Fibroblast of the aortic adventitia (primary cell): ENCODE measurements around the gene CACNA2D1. TPM values are rescaled to one million over a fixed set of nuclear protein-coding genes. Genes with fewer than 3 reads are reported as not detected.
A peak's percentile ranks its signal among the peaks of the same experiment; 100 is the strongest.

ENCODE experiments used
- DNase-seq: peaks from one replicate; pipeline ENCODE4 v3.0.0-alpha.2; 2010; ENCODE audit warnings: low read depth
- H3K4me3 ChIP-seq: 2 replicates; pipeline ENCODE4 v1.5.1; 2011; ENCODE audit warnings: low read depth, mild to moderate bottlenecking, control low read depth, low read length, moderate library complexity
- total RNA-seq: library from RNA; depleted of rRNA; stranded (reverse); fragments of >200 nt; gene quantifications from 2 replicates; pipeline ENCODE4 v1.2.3, GENCODE V29; 2012; ENCODE audit warnings: low replicate concordance
- TF ChIP-seq, protein P1 (sequence below): IDR thresholded peaks from 2 replicates; pipeline ENCODE4 v1.5.1; 2011; ENCODE audit warnings: mild to moderate bottlenecking, low read length, control low read depth, inconsistent platforms; ENCODE audit not compliant: insufficient read depth

CACNA2D1 gene
- total RNA-seq, 1 donor, result 90.5 TPM

DNA sequence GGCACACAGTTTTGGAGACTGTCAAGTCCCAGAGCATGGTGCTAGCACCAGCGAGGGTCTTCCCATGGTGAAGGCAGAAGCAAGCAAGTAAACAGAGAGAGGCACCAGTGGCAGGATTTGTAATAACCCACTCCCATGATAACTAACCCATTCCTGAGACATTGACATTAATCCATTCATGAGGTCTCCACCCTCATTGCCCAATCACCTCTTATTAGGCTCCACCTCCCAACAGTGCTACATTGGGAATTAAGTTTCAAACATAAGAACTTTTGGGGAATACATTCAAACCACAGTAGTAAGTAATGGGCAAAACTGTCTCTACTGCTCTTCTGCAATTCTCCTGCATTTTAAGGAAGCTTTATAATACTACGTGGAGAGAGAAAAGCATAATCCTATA is 193.6 kb downstream of the CACNA2D1 start:
- no peak overlapping the region for H3K4me3 ChIP-seq
- TF ChIP-seq, protein P1, sequence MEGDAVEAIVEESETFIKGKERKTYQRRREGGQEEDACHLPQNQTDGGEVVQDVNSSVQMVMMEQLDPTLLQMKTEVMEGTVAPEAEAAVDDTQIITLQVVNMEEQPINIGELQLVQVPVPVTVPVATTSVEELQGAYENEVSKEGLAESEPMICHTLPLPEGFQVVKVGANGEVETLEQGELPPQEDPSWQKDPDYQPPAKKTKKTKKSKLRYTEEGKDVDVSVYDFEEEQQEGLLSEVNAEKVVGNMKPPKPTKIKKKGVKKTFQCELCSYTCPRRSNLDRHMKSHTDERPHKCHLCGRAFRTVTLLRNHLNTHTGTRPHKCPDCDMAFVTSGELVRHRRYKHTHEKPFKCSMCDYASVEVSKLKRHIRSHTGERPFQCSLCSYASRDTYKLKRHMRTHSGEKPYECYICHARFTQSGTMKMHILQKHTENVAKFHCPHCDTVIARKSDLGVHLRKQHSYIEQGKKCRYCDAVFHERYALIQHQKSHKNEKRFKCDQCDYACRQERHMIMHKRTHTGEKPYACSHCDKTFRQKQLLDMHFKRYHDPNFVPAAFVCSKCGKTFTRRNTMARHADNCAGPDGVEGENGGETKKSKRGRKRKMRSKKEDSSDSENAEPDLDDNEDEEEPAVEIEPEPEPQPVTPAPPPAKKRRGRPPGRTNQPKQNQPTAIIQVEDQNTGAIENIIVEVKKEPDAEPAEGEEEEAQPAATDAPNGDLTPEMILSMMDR, result no peak
- no peak for DNase-seq

DNA sequence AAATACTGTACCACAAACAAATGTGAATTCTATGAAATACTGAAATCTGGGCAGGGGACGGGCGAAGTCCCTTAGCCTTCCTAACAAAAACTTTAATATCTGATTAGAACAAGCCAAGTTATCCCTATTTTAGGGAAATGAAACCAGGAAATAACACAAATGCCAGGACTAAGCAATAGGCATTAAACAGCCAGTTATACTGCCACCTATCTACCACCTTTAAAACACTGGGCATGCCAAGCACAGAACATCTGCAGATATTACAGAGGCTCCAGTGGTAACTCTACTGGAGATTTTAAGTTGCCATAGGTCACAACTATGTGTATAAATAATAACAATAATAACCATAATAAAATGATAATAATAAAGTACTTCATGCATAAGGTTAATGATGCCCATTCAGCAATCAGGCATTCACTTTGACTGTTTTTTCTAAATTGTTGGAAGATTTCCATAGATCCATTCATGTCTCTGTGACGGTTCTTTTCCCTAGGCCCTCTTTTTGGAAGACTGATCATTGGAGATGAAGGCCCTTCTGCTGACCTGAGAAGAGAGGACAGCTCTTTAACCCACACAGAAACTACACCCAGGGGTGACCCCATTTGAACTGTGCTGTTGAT is 195.7 kb downstream of the CACNA2D1 start:
- H3K4me3 ChIP-seq, result no peak overlapping the region
- peak; percentile 41 for DNase-seq
- TF ChIP-seq, protein P1, result peak; percentile 72

DNA sequence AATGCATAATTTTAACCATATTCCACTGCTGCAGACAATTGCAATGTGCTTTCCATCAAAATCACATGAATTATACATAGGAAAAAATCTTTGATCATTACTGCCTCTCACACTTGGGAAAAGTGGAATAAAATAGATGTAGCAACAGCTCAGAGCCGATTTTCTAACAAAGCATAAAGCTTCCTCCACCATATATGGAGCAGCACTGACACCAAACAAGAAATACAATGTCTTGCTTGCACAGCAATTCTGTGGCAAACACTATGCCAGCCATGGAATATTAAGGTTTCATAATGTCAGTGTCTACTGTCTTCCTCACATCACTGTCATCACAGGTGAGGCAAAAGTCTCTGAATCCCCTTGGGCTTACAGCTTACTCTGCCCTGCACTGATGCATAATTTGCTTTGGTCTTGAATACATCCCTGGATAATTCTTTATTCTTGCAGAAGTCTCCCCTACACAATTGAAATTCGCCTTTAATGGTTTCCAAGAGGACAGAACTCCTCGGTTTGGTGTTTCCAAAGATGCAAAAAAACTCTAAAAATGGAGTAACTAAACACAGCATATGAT is 198.5 kb downstream of the CACNA2D1 start:
- no peak overlapping the region for H3K4me3 ChIP-seq
- DNase-seq, result no peak
- TF ChIP-seq, protein P1, result no peak

DNA sequence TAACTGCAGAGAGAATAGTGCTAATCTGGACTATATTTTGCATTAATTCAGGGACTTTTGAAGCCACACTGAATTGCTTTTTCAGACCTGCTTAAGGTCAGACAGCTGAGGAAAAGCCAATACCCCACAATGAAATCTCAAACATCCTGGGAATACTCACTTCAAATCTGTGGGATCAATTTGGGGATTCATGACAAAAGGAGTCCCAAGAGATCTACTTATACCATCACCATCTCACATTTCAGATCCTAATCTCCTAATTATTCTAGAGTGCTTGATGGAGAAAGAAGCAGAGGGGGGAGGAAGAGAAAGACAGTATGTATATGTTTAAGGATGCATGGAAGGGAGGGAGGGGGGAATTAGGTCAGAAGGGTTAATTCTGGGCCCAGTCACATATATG is 202.2 kb downstream of the CACNA2D1 start:
- TF ChIP-seq, protein P1, result no peak
- DNase-seq, result no peak
- H3K4me3 ChIP-seq, result no peak overlapping the region

DNA sequence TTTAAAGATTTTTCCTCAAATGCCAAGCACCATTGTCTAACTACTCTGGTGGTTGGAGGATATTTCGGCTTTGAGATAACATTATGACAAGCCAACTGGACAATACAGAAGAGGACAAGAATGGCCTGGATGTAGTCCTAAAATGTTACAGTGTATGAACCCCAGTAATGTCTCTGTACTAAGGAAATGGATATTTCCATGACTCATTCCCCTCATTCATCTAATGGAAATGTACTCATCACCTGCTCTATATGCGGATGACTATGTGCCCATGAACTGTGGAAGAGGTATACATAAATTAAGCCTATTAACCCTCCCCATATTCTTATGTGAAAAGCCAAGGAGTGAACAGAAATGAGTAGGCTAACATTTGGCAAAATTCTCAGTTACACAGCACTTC is 207.9 kb downstream of the CACNA2D1 start:
- H3K4me3 ChIP-seq, result no peak overlapping the region
- peak; percentile 46 for DNase-seq
- TF ChIP-seq, protein P1, result no peak

DNA sequence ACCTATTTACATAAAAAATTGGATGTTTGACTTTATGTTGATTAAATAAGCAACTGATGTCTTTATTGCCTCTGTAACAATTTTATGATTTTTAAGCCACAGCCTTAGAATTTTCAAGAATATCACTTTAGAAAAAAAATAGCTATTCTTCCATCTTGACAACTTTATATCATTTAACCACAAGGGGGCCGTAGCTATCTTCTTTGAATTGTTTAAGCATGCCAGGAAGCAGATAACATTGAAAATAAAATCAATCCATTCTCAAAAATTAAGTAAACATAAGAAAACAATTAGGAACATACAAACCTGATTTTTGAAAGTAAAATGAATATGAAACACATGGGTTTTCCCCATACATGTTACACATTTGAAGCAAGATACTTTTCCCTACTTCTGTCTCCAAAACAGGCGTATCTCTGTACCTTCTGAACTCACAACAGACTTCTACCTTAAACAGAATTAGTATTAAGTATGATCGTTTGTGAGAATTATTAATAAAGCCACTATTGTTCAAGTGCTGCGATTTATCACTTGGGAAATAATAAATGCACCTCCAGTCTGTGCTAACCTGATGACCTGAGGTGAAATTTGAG is 209.0 kb downstream of the CACNA2D1 start:
- no peak overlapping the region for H3K4me3 ChIP-seq
- TF ChIP-seq, protein P1, result peak; percentile 56
- peak; percentile 73 for DNase-seq
